GM11168 (cell line): ENCODE results near the gene C3orf52.

ENCODE experiments used
- in situ Hi-C: fragments of 300-500 bp; cut with MboI; formaldehyde crosslinking; loops from one replicate; pipeline ENCODE4 v1.12.0; 2022; ENCODE audit warnings: low sequenced_read_pairs; ENCODE audit not compliant: unreplicated experiment

The C3orf52 gene

DNA sequence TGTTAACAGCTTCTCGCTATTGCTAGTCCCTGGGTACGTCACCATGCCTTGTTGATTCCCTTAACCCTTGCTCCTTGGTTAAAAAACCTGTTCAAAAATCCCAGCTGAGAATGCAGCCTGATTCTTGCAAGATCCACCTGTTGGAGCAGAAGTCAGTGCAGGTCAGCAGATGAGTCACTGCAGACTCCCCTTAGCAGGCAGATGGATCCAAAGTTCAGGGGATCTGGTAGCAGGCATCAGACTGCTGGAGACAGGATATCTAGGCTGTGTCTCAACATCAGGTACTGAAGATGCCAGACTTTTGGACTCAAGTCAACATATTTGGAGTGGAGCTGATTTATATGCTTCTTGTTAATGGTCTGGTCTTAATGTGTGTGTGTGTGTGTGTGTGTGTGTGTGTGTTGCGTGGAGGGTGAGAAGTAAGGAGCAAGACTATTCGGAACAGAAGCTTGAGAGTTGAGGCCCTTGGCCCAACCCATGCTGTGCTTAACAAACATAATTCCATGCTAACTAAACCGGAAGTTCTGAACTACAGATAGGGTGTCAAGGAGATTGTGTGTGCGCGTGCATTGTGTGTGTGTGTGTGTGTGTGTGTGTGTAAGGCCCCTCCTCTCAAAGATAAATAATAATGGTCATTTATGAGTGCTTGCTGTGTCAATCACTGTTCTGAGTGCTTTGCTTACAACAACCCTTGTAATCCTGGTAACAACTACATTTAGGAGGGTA lies 1.0 kb upstream of the C3orf52 start:
- in situ Hi-C loops: no loop called here

GRCh38 chr3:112085735-112086075 lies 484 bp upstream of the C3orf52 start:
- in situ Hi-C loops: no loop called here

GRCh38 chr3:112086875-112087524 lies 811 bp downstream of the C3orf52 start:
- in situ Hi-C loops: no loop called here

- in situ Hi-C loops: no loop called here
Measured at GRCh38 chr3:112087746-112088145, 1.6 kb downstream of the C3orf52 start.

DNA sequence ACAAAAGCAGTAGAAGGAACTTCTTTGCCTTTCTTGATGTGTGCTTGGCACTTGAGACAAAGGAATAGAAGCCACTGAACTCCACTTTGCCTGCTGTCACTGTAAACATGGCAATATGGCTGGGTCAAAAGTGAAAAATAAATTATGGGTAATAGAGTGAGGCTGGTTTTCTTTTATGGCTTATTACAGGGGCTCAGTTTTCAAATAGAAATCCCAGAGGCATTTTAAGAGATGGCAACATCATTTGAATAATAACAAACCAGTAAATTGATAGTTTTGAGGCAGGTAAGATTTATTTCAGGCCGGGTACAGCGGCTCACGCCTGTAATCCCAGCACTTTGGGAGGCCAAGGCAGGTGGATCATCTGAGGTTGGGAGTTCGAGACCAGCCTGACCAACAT lies 2.8 kb downstream of the C3orf52 start:
- in situ Hi-C loops: no loop called here

- in situ Hi-C loops: no loop called here
Measured at GRCh38 chr3:112089956-112090886, 4.0 kb downstream of the C3orf52 start.

DNA sequence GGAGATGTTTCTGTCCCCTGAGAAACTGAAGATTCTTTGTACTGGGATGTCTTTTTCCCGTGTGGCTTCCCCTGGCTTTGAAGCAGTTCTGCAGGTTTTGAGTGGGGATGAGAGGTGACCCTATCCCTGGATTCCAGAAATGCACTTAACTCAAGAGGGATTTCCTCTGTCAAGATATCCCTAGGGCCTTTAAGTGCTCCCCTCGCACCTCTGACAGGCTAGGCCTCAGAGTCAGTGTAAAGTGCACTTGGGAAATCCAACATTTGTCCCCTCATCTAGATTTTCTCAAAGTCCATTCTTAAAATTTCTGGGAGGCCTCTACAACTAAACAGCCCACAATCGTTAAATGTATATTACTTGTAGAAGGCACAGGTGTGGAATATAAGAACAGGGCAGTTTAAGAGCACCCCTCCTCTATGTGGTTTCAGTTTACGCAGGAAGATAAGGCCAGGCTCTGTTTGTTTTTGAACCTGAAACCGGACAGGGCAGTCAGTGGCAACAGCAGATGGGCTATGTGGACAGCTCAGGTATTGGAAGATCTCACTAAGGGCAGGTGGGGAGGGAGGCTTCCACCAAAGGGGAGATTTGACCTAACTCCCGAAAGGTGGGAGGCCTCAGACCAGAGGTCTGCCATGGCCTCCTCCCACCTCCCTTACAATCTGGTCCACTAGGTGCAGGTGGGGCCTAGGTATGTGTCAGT lies 4.8 kb downstream of the C3orf52 start:
- in situ Hi-C loops: no loop called here

DNA sequence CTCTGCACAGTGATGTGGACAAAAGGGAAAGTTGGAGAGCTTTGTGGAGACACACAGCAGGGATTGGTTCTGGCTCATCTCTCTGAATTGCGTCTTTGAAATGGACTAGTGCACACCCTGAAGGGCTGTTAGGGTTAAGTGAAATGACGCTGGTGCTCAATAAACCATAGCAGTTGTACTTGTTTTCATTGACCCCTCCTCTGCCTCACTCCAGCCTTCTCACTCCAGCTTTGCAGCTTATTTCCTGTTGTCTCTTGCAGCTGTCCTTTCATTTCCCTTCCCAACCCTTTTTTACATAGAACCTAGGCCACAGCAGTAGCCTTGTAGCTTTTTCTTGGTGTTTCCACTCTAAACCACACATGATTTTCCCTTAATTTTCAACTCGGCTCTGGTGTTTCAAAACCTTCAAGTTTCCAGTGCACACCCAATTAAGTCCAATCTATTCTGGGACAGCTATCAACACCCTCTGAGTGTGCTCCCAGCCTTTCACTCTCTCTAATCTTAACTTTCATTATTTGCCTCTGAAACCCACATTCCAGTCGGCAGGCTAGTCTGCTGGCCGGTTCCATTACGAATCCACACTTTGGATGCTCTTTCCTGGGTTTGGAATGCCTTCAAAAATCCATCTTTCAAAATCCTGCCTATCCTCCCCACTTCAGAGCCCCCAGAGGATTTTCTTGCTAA lies 6.4 kb downstream of the C3orf52 start:
- in situ Hi-C loops: no loop called here

DNA sequence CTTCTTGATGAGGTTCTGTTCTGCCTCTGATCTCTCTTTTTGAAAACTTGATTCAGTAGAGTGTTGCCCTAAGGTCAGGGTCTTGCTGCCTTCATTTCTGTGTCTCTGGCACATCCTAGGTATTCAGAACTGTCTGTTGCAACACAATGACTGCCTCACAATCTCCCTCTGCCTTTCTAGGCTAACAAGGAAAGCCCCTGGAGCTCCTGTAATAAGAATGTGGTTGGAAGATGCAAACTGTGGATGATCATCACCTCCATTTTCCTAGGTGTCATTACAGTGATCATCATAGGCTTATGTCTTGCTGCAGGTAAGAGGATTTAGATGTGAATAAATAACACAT lies 7.0 kb downstream of the C3orf52 start:
- in situ Hi-C loops: no loop called here

DNA sequence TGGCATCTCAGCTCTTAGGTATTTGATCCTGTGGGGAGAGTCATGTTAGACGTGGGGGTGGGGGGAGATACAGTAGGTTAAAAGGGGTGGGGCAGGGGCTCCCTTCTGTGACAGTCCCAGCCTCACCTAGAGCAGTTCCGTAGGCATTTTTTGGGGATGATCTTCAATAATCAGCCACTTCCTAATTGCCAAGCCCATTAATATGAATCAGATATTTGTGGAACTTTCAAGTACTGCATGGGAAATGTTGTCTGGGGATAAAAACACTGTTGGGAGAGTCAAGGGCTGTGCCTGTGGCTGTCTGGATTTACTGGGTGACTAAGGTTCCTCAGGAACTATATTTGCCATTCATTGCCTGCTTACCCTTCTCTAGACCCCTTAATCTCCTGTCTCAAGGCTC lies 9.5 kb downstream of the C3orf52 start:
- in situ Hi-C loops: no loop called here

DNA sequence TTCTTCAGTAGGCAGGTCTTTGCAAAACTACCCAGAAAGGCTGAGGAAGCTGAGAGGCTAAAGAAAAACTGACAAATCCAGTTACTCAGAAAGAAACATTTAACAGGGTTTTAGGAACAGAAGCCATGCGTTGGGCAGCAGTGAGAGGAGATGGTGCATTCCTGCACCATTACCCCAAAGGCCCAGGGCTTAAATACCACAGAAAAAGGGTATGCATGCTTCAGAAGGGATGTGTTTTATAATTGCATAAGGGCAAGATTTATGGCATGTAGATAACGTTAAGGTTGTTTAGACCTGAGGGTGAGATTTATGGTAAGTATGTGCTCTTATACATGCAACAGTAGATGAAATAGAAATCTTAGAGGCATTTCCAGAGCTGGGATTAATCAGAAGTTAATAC lies 10.0 kb downstream of the C3orf52 start:
- in situ Hi-C loops: no loop called here

DNA sequence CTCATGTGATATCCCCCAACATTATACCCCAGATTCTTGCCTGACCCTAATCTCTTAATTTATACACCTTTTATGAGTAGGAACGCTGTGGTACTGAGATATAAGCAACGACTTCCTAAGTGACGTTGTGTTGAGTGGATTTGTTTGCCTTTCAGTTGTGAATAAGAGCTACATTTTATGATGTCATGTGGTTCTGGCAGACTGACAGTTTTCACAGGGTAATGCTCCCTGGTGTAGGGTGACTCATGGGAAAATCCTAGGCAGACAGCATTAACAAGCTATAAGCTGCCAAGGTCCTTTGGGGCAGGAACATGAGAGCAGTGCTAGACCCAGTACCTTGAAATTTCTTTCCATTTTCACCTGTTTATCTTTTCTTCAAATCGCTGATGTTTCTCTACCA lies 11.2 kb downstream of the C3orf52 start:
- in situ Hi-C loops: no loop called here

GRCh38 chr3:112101916-112102315 lies 15.7 kb downstream of the C3orf52 start:
- in situ Hi-C loops: no loop called here

GRCh38 chr3:112104774-112105173 lies 18.6 kb downstream of the C3orf52 start:
- in situ Hi-C loops: no loop called here

DNA sequence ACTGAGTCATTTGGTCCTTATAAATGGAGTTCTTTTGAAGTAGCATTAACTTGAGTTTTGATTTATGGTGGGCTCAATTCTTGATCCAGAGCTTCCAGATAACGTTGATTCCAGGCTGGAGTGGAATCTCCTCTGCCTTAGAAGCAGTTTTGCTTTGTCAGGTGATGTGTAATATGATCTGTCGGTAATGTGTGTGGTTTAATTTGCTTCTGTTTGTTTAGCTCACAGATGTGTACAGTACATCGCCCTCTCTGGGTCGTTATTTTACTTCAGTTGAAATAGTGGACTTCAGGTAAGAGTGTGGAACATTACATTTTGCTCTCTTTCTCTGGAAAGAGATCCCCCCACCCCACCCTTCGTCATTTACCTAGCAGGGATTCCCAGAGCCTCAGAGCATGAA lies 23.1 kb downstream of the C3orf52 start:
- in situ Hi-C loops: no loop called here

- in situ Hi-C loops: loop anchor here (5.0 kb wide), 1 partner anchor 405 kb away; no protein-coding TSS in a partner anchor
Measured at GRCh38 chr3:112111785-112112402, 25.7 kb downstream of the C3orf52 start.

DNA sequence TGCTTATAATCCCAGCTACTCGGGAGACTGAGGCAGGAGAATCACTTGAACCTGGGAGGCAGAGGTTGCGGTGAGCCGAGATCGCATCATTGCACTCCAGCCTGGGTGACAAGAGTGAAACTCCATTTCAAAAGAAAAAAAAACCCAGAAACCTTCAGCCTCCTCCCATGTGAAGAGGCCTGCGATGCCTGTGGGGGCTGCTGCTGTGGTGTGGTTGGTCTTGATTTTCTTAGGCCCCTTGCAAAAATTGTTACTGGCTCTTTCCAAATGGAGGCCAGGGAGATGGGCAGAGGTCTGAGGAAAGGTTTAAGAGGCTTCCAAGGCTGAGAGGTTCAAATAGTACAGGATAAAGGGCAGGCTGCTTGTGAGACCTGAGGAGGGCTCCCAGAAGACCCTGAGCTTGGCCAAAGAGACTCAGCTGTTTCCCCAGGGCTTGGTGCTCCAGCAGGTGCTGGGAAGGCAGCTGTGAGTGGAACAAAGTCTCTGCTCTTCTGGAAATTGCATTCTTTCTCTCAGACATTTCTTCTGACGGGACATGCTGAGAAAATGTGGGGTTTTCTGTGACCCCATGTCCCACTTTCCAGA lies 28.5 kb downstream of the C3orf52 start:
- in situ Hi-C loops: loop anchor here (5.0 kb wide), 1 partner anchor 403 kb away; no protein-coding TSS in a partner anchor

- in situ Hi-C loops: no loop called here
Measured at GRCh38 chr3:112115161-112115739, 29.1 kb downstream of the C3orf52 start.
